Right atrium auricular region (tissue), 2 donors: ENCODE results near the gene FMNL2. TPM values are rescaled to one million over a fixed set of nuclear protein-coding genes. Genes with fewer than 3 reads are reported as not detected.
A peak's percentile ranks its signal among the peaks of the same experiment; 100 is the strongest.

Experiments
- DNase-seq: peaks from one replicate; pipeline ENCODE4 v3.0.0-alpha.2; 2019; ENCODE audit warnings: low spot score
- H3K27ac ChIP-seq, 2 donors: fragments of 200-600 bp; sonication (generic); 1 replicate in 1 of 2; 2 replicates in 1 of 2; pipeline ENCODE4 v1.5.1; 2016 to 2019
- H3K27me3 ChIP-seq, 2 donors: fragments of 200-600 bp; sonication (generic); one replicate each; pipeline versions ENCODE4 v1.5.1 to v1.6.0; 2017 to 2019
- H3K36me3 ChIP-seq: fragments of 200-600 bp; sonication (generic); one replicate; pipeline ENCODE4 v1.5.1; 2016
- H3K4me1 ChIP-seq, 2 donors: fragments of 200-600 bp; sonication (generic); one replicate each; pipeline versions ENCODE4 v1.5.1 to v1.6.0; 2017 to 2019
- H3K4me3 ChIP-seq, 2 donors: fragments of 200-600 bp; sonication (generic); 1 replicate in 1 of 2; 2 replicates in 1 of 2; pipeline ENCODE4 v1.5.1; 2017 to 2019; ENCODE audit warnings: mild to moderate bottlenecking in 1 of 2, moderate library complexity in 1 of 2
- H3K9me3 ChIP-seq, 2 donors: fragments of 200-600 bp; sonication (generic); one replicate each; pipeline ENCODE4 v1.5.1; 2019
- CTCF ChIP-seq, 2 donors: fragments of 200-600 bp; sonication (generic); IDR thresholded peaks; one replicate each; pipeline ENCODE4 v1.5.1; 2019; ENCODE audit warnings: antibody characterized with exemption in 2 of 2
- total RNA-seq, 2 donors: library from RNA; depleted of rRNA; stranded (reverse); fragments of >200 nt; gene quantifications; one replicate each; pipeline ENCODE4 v1.1.0, GENCODE V29; 2016

The FMNL2 gene
- total RNA-seq, 2 donors from 2014 or later, result 6.0 to 11.5 TPM

GRCh38 chr2:152497481-152498052 is 162.6 kb downstream of the FMNL2 start:
- no peaks in the 10 kb centered on the region for H3K27me3 ChIP-seq
- TF ChIP-seq CTCF (IDR thresholded peaks at IDR 0.05), result no peak
- no peak overlapping the region for H3K4me3 ChIP-seq
- DNase-seq, result no peak
- no peaks in the 10 kb centered on the region for H3K36me3 ChIP-seq
- H3K27ac ChIP-seq, result peak overlapping the region in 1 of 2 donors; percentile 27
- peaks cover 0 to 28% of the 10 kb centered on the region in 2 donors for H3K4me1 ChIP-seq
- peaks cover 0 to 5% of the 10 kb centered on the region in 2 donors for H3K9me3 ChIP-seq

GRCh38 chr2:152499331-152499816 is 164.4 kb downstream of the FMNL2 start:
- no peaks in the 10 kb centered on the region for H3K36me3 ChIP-seq
- H3K27ac ChIP-seq, result peak overlapping the region; percentile 55 to 70
- no peak overlapping the region for H3K4me3 ChIP-seq
- peaks cover 0 to 28% of the 10 kb centered on the region in 2 donors for H3K4me1 ChIP-seq
- peaks cover 0 to 5% of the 10 kb centered on the region in 2 donors for H3K9me3 ChIP-seq
- no peak for TF ChIP-seq CTCF (IDR thresholded peaks at IDR 0.05)
- H3K27me3 ChIP-seq, result no peaks in the 10 kb centered on the region
- no peak for DNase-seq

GRCh38 chr2:152499896-152500735 is 165.1 kb downstream of the FMNL2 start:
- H3K9me3 ChIP-seq, result peaks cover 0 to 5% of the 10 kb centered on the region in 2 donors
- no peak for TF ChIP-seq CTCF (IDR thresholded peaks at IDR 0.05)
- H3K4me1 ChIP-seq, result peaks cover 0 to 35% of the 10 kb centered on the region in 2 donors
- H3K27ac ChIP-seq, result peak overlapping the region; percentile 61 to 78
- no peak for DNase-seq
- H3K36me3 ChIP-seq, result no peaks in the 10 kb centered on the region
- H3K27me3 ChIP-seq, result no peaks in the 10 kb centered on the region
- H3K4me3 ChIP-seq, result no peak overlapping the region

- peaks cover 0 to 42% of the 10 kb centered on the region in 2 donors for H3K4me1 ChIP-seq
- DNase-seq, result no peak
- TF ChIP-seq CTCF (IDR thresholded peaks at IDR 0.05), result no peak
- no peak overlapping the region for H3K4me3 ChIP-seq
- no peaks in the 10 kb centered on the region for H3K27me3 ChIP-seq
- H3K36me3 ChIP-seq, result no peaks in the 10 kb centered on the region
- H3K27ac ChIP-seq, result peak overlapping the region; percentile 61 to 78
- H3K9me3 ChIP-seq, result peaks cover 0 to 5% of the 10 kb centered on the region in 2 donors
Measured at GRCh38 chr2:152500772-152501171, 165.8 kb downstream of the FMNL2 start.

- TF ChIP-seq CTCF (IDR thresholded peaks at IDR 0.05), result no peak
- Histone ChIP-seq H3K9me3 (peaks cover 0 to 5% of the 10 kb centered on the region in 2 donors), H3K36me3 (no peaks in the 10 kb centered on the region), H3K4me3 (no peak overlapping the region), H3K27me3 (no peaks in the 10 kb centered on the region), H3K4me1 (peaks cover 0 to 44% of the 10 kb centered on the region in 2 donors), H3K27ac (no peak overlapping the region)
- no peak for DNase-seq
Measured at GRCh38 chr2:152501666-152502065, 166.7 kb downstream of the FMNL2 start.
